Activated CD4-positive, alpha-beta T cell treated with anti-CD3 and anti-CD28 coated beads, Interleukin-2, amount 50 U/mL, for 1 hour (primary cell): ENCODE data around the gene DPP7.

Experiments
- DNase-seq: peaks from one replicate; pipeline ENCODE4 v3.0.0-alpha.2; 2020

The DPP7 gene

DNA sequence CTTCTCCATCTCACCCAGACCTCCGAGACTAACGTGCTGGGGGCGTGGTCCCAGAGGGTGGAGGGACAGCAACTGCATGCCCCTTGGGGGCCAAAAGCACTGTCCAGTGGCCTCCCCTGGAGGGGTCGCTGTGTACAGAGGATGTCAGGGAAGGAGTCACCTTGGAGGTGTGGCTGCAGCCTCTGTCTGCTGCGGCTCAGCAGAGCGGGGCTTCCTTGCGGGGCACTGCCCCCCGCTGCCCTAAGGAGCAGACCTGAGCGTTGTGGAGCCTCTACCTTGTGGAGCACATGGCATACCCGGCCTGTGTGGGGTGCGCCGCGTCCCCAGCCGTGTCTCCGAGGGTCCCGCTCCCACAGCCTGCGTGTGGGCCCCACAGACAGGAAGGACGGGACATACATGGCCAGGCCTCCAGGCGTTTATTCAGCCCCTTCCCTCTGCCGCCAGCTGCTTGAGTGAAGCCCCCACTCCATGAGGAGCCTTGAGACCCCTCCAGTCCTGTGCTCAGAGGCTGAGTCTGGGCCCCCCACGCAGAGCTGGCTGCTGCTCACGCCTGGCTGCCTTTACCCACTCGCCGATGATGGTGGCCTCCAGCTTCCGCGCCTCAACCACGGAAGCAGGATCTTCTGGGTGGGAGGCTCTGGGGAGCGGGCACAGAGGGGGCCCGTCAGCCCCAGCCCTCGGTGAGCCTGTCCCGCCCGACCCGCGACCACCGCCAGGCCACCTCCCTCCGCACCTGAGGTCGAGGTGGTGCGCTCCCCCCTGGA lies 4.2 kb downstream of the DPP7 start:
- DNase-seq, result no peak

DNA sequence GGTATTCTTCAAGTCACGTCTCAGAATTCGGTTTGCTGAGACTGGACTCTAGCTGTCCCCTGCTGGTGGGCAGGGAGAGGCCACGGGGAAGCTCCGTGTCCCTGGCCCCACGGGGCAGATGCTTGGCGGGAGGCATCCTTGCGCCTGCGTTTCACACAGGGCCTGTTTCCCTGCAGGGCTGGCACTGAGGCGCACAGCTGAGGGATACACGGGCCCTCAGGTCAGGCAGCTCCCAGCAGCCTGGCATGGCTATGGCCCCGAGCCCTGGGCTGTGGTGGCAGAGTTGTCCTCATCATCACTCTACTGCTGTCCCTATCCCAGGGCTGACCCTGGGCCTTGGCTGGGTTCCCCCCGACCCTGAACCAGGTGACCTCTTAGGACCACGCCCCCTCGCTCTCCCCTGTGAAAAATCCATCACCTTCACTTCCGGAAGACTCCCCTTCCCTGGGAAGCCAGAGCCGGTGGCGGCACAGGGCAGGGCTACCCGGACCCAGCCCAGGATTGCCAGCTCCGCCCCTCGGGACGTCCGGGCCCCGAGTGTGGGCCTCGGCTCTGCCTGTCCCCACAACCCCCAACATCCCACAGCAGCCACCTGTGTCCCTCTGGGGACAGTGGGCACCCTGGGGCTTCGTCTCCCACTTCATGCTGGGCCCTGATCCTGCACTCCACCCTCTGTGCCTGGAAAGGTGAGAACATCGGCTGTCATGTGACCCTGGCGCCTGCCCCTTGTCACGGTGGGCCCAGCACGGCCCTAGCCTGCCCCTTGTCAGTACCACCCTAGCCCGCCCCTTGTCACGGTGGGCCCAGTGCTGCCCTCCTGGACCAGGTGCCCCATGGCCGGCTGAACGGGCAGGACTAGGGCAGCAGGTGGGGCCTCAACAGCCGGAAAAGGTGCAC lies 5.0 kb downstream of the DPP7 start:
- DNase-seq, result no peak

DNA sequence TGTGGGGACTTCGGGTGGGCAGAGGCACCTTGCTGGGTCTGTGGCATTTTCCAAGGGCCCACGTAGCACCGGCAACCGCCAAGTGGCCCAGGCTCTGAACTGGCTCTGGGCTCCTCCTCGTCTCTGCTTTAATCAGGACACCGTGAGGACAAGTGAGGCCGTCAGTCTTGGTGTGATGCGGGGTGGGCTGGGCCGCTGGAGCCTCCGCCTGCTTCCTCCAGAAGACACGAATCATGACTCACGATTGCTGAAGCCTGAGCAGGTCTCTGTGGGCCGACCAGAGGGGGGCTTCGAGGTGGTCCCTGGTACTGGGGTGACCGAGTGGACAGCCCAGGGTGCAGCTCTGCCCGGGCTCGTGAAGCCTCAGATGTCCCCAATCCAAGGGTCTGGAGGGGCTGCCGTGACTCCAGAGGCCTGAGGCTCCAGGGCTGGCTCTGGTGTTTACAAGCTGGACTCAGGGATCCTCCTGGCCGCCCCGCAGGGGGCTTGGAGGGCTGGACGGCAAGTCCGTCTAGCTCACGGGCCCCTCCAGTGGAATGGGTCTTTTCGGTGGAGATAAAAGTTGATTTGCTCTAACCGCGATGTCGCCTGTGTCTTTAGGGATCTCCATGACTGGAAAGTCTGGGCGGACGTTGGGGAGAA lies 5.8 kb downstream of the DPP7 start:
- DNase-seq, result no peak

DNA sequence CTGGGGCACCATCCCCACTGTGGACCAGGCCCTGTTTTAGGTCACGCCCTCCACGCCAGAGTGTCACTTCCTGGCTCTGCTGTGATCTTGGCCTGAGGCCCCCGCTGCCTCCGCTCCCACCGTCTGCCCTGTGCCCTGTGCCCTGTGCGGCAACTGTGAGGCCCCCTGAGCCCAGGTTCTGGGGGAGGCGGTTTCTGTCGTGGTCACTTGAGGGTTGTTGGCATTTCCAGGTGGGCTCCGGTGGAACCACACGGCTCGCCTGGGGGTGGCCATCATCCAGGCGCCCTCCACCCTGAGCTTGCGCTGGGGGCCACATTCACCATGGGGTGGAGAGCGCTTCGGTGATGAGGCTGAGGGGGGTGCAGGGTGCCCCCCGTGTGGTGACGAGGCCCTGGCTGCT lies 6.6 kb downstream of the DPP7 start:
- no peak for DNase-seq

DNA sequence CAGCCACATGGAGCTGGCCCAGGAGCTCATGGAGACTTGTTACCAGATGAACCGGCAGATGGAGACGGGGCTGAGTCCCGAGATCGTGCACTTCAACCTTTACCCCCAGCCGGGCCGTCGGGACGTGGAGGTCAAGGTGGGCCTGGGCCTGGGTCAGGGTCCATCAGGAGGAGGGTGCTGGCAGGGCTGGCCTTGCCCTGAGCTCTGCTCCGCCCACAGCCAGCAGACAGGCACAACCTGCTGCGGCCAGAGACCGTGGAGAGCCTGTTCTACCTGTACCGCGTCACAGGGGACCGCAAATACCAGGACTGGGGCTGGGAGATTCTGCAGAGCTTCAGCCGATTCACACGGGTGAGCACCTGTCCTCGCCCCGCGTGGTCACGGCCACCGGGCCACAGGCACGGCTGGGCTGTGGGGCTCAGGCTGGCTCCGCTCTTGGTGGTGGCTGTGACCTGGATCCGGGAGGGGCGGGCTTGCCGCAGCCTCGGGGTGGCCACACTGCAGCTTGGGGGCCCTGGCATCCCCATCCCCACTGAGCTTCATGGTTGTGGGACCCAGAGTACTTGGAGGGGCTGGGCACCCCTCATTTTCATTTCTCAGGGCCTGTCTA lies 7.1 kb downstream of the DPP7 start:
- no peak for DNase-seq

DNA sequence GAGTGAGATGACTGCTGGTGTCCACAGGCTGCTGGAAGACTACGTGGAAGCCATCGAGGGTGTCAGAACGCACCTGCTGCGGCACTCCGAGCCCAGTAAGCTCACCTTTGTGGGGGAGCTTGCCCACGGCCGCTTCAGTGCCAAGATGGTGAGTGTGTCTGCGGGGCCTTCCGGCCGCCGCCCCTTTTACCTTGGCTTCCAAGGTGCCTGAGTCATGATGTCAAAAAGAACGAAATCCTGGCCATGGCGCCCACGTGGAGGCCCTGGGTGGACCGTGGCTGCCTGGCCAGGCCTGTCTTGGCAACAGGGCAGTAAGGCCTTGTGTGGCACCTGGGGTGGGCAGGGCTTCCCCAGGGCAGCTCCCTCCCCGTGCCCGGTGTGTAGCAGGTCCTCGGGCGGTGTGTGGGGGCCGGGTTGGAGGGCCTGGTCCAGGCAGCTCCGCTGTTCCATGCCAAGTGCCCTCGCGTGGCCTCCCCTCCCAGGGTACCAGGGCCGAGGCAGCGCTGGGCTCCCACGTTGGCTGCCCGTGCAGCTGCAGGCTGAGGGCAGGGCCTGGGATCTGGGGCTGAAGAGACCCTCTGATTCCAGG lies 7.8 kb downstream of the DPP7 start:
- no peak for DNase-seq

DNA sequence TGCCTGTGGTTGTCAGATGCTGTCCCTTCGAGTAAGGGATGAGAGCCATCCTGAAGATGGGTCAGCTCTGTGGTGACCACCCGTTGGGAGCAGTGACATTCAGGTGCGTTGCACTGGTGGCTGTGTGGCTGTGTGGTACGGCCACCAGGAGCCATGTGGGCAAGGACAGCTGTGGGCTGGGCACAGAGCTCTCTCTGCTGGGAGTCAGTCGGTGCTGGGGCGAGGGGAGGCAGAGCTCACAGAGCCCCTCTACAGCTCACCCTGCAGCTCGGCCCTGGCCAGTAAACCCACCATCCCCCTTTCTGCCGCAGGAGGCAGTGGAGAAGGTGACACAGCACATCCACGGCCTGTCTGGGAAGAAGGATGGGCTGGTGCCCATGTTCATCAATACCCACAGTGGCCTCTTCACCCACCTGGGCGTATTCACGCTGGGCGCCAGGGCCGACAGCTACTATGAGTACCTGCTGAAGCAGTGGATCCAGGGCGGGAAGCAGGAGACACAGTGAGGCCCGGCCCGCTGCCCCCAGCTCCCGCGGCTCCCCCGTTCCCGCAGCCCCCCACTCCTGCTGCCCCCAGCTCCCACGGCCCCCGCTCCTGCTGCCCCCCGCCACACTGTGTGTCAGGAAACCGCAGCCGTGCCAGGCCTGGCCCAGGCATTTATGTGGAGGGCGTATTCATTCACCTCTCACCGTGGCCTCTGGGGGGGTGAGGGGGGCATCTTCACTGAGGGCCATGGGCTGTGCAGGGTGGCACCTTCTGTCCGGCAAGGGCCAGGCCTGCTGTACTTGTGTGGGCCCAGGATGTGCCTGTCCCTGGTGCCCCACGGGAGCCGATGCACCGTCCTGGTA lies 8.5 kb downstream of the DPP7 start:
- no peak for DNase-seq

DNA sequence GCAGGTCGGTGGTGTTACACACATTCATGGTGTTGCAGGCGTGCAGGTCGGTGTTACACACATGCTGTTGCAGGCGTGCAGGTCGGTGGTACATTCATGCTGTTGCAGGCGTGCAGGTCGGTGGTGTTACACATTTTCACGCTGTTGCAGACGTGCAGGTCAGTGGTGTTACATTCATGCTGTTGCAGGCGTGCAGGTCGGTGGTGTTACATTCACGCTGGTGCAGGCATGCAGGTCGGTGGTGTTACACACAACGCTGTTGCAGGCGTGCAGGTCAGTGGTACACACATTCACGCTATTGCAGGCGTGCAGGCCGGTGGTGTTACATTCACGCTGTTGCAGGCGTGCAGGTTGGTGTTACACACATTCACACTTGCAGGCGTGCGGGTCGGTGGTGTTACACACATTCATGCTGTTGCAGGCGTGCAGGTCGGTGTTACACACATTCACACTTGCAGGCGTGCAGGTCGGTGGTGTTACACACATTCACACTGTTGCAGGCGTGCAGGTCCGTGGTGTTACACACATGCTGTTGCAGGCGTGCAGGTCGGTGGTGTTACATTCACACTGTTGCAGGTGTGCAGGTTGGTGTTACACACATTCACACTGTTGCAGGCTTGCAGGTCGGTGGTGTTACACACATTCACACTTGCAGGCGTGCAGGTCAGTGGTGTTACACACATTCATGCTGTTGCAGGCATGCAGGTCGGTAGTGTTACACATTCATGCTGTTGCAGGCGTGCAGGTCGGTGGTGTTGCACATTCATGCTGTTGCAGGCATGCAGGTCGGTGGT lies 11.1 kb downstream of the DPP7 start:
- no peak for DNase-seq

DNA sequence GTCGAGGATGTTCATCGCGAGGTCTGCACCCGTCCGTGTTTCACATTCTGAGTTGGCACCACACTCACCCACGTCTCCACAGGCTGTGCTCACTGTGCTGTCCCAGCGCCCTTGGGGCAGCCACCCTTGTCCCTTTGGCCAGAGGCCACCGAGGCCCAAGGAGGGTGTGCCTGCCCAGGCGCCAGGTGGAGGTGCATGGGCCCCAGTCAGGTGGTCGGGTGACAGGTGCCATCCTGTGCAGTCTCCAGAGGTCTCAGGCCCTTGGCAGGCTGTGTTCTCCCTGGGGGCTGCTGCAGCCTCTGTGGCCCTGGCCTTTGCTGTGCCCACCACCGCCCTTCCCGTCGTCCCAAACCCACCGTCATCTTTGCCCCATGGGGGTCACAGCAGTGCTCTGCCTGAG lies 15.3 kb downstream of the DPP7 start:
- DNase-seq, result no peak

DNA sequence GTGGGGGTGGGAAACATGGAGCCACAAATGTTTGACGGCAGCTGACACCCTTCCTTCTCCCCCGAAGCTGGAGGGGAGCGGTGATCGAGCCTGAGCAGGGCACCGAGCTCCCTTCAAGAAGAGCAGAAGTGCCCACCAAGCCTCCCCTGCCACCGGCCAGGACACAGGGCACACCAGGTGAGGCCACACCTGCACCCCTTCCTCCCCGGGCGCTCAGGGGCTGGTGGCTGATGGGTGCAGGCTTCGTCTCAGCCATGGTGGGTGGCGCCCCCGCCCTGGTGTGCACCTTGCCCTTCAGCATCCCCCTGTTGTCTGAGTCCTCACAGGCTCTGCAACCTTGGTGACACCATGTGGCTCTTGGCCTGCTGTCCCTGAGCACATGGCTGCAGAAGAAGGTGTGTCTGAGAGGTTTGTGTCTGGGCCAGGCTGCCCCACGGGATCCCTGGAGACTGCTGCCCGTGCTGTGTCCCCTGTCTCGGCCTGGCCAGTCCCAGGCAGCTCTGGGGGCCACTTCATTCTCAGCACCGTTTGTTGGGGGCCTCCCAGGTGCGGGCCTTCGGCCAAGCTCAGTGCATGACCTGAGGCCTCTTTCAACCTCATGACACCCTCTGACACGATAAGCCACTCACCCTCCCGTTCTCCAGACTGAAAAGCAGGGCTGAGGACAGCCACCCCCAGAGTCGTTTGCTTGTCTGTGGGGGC lies 16.6 kb downstream of the DPP7 start:
- DNase-seq, result no peak

DNA sequence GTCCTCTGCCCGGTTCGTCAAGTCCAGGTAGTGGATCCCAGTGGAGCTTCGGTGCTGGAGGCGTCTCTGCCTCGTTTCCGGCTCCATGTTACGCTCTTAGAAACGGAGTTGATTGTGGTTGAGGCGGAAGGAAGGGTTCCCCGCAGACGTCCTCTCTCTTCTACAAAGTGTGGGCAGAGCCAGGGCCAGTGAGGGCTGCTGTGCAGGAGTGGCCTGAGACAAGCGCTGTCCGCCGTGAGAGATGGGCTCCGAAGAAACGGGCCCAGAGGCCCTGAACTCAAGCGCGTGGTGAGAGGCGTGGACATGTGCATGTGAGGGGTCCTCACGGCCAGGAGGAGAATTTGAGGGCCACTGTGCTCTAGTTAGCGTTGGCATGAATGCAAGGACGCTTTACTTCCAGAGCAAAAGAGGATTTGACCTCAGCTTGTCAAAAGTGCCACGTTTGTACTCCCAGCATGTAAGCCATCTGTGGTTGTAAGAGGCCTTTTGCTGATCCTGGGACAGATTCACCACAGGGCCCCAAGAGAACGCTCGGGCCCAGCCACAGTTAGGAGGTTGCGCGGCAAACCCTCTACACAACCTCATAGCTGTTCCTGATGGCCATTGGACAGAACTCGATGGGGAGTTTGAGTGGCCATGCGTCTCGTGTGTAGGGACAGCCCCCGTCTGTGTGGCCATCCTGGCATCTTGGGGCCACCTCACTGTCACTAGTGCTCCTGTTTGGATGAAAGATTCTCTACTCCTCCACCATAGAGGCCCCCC lies 17.6 kb downstream of the DPP7 start:
- no peak for DNase-seq

DNA sequence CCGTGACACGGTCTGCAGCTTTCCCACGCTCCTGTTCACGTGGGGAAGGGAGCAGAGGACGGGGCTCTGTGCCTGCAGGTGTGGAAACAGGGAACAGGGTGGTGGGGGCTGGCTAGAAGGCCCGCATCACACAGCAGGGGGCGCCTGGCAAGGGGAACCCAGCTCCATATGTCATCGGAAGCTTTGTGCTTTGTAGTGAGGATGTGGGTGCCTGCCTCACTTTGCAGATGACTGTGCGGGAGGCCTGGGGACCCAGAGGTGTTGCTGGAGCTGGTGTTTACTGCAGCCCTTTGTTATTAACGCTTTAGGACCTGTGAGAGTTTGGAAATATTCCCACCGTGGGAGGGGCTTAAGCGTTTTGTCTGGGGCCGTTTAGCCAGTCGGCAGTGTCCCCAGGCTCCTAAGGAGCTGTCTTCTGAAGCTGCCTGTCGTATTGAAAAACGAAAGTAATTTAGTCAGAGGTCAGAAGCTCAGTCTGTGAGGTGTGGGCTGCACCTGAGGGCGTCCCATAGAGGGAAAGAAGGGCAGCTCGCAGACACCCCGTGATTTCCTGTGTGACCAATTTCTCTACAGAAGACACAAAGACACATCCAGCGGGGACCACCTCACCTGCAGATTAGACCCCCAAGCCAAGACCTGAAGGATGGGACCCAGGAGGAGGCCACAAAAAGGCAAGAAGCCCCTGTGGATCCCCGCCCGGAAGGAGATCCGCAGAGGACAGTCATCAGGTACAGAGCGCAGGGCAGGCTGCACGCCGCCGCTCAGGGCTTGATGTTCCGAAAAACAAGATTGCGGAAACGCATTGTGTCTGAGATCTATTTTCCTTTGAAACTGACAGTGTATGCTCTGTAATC lies 18.6 kb downstream of the DPP7 start:
- DNase-seq, result peak; percentile 86

DNA sequence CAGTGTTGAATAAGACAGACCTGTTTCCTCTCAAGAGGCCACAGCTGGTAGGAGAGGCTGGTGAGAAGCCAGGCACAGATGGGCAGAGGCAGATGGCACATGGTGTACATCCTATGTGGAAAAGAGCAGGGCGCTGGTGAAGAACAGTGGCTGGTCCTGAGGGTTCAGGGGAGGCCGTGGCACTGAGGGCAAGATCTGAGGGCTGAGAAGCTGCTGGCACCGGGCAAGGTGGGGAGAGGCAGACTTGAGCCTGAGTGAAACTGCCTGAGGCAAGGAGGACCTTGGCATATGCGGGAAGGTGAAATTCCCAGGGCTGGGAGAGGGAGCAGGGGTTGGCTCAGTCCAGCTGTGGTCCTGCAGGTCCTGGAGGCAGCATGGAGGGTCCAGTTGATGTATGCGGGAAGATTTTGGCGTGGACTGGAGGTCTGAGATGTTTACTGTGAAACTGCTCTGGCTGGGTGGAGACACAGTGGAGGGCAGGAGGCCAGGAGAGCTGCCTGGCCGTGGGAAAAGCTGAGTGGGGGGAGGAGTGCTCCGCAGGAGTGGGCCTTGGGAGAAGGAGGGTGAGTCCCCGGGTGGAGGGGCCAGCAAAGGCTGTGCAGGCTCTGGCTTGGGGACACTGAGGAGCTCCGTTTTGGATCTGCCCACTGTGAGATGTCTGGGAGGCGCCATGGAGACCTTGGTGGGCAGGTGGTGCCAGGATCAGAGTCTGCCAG lies 25.1 kb downstream of the DPP7 start:
- DNase-seq, result no peak

DNA sequence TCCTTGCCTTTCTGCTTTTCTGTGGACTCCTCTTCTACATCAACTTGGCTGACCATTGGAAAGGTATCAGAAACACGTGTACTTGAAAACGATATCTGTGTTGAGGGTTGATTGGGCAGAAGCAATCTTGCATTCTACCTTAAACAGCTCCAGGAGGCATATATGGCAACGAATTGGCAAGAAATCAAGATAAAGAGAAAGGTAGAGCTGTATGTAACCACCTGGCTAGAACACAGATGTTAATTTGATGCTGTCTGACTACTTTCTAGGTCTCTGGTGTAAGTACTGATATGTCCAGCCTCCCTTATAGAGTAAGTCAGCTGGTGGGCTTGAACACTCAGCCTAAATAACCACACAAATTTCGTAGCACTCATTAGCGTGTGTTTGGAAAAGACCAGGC lies 26.4 kb downstream of the DPP7 start:
- DNase-seq, result no peak

DNA sequence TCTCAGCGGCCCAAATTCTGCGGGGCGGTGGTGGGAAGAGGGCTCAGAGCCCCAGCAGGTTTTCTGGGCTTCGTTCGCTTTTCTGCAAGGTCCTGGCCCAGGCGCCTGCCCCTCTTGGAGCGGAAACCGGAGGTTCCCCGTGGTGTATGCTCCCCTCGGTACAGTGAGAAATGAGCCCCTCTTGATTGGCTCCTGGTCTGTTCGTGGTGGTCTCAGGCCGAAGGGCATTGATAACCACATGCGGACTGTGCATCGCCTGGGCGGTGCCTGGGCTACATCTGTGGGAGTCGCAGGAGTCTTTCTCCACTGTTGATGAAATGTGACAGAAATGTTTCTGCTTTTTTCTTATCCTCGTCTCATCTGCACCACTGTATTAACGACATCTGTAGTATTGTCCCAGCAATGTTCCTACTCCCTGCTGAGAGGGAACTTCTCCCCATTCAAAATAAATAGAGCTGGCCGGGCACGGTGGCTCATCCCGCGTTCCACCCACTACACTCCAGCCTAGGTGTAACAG lies 27.1 kb downstream of the DPP7 start:
- no peak for DNase-seq

DNA sequence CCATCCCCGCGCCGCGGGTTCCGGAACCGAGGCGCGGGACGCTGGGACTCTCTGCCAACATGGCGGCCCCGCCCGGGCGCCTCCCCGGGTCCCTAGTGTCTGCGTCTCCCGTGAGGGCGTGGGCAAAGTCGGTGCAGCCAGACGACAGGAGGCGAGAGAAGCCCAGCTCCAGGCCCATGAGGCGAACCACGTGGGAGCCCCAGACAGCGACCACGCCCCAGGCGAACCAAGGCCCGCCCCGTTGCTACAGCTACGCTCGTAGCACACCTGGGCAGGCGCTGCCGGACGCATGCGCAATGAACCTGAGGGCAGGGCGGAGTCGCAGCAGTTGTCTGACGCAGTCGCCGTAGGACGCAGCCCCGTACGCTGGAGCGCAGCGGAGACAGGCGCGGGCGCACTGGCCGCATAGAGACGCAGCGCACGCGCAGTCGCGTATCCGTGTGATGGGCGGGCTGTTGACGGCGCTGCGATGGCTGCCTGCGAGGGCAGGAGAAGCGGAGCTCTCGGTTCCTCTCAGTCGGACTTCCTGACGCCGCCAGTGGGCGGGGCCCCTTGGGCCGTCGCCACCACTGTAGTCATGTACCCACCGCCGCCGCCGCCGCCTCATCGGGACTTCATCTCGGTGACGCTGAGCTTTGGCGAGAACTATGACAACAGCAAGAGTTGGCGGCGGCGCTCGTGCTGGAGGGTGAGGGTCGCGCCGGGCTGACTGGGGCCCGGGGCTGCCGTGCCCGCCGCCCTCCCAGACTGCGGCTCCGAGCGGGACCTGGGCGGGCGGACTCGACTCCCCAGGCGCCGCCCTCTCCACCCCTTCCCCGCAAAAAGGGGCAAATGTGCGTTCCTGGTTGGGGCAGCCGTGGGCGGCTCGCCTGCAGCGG lies 27.8 kb downstream of the DPP7 start, which contains the start of gene MAN1B1:
Gene MAN1B1, plus strand, starts transcription at position 455 of the 878 bp plus-strand sequence. Its CDS starts 15 bp downstream, at position 470.
- DNase-seq, result peak; percentile 100
